A549 (cell line): ENCODE data around the gene LIN9. TPM values are rescaled to one million over a fixed set of nuclear protein-coding genes. Genes with fewer than 3 reads are reported as not detected.

Experiments used
- ATAC-seq, 2 experiments: fragments of 200-7000 bp in 1 of 2; fragments of >200 bp in 1 of 2; cut with Nextera tagmentation in 1 of 2; cut with Tn5 transposase in 1 of 2; 3 replicates each; pipeline versions ENCODE4 v1.8.0 to v1.9.1; 2018 to 2020; ENCODE audit warnings: mild to moderate bottlenecking in 1 of 2, moderate library complexity in 1 of 2
- CTCF ChIA-PET: fragments of 300-600 bp; sonication (Branson Sonifier 250); formaldehyde crosslinking; extraction: SDS; loops from one replicate; lab custom pipeline; 2021; ENCODE audit warnings: antibody characterized with exemption, inconsistent platforms; lab: Yijun Ruan, JAX
- POLR2A ChIA-PET: fragments of 350-600 bp; formaldehyde crosslinking; extraction: SDS; loops from one replicate; lab custom pipeline; 2021; ENCODE audit warnings: antibody characterized with exemption, inconsistent platforms; lab: Yijun Ruan, JAX
- DNase-seq, 2 experiments: peaks; one replicate each; pipeline versions ENCODE4 v3.0.0 to v3.0.0-alpha.2; 2011 to 2016; ENCODE audit warnings: low read depth in 1 of 2, low spot score in 1 of 2
- FAIRE-seq: peaks from 2 replicates; lab custom pipeline; 2011; peaks lifted over from hg19 to GRCh38; lab: Jason Lieb, UNC
- H3K27ac ChIP-seq, 2 experiments: fragments of >200 bp; sonication (Bioruptor Twin); formaldehyde crosslinking; 3 replicates each; pipeline ENCODE4 v1.5.1; 2016 to 2017
- H3K4me1 ChIP-seq: fragments of >200 bp; sonication (Bioruptor Twin); formaldehyde crosslinking; 3 replicates; pipeline ENCODE4 v1.6.1; 2016
- H3K4me2 ChIP-seq: fragments of >200 bp; sonication (Bioruptor Twin); formaldehyde crosslinking; 3 replicates; pipeline ENCODE4 v1.6.1; 2016
- H3K4me3 ChIP-seq: fragments of >200 bp; sonication (Bioruptor Twin); formaldehyde crosslinking; 3 replicates; pipeline ENCODE4 v1.5.1; 2016
- H3K9me3 ChIP-seq: fragments of >200 bp; sonication (Bioruptor Twin); formaldehyde crosslinking; 3 replicates; pipeline ENCODE4 v1.6.1; 2016
- CBX2 ChIP-seq: fragments of 200-600 bp; sonication (generic); IDR thresholded peaks from 2 replicates; pipeline ENCODE4 v1.6.1; 2016; ENCODE audit warnings: low read depth, mild to moderate bottlenecking, borderline replicate concordance
- CBX8 ChIP-seq: fragments of 200-600 bp; sonication (generic); IDR thresholded peaks from 2 replicates; pipeline ENCODE4 v1.6.1; 2016
- CEBPB ChIP-seq, 2 experiments: fragments of >200 bp in 1 of 2; sonication (Bioruptor Twin) in 1 of 2; formaldehyde crosslinking in 1 of 2; IDR thresholded peaks; 2 replicates each; pipeline ENCODE4 v1.6.1; 2012 to 2016
- CHD4 ChIP-seq: fragments of 200-600 bp; sonication (generic); IDR thresholded peaks from 2 replicates; pipeline ENCODE4 v1.6.1; 2016; ENCODE audit warnings: antibody characterized with exemption, mild to moderate bottlenecking, borderline replicate concordance
- ESRRA ChIP-seq: fragments of 150-350 bp; IDR thresholded peaks from 2 replicates; pipeline ENCODE4 v1.6.1; 2014; ENCODE audit warnings: mild to moderate bottlenecking, low read length, borderline replicate concordance
- HES2 ChIP-seq: fragments of >200 bp; sonication (Bioruptor Twin); formaldehyde crosslinking; IDR thresholded peaks from 2 replicates; pipeline ENCODE4 v1.6.1; 2016
- HOXA7 ChIP-seq: fragments of 250-450 bp; sonication (Bioruptor Pico); IDR thresholded peaks from 2 replicates; pipeline ENCODE4 v1.5.0; 2020; ENCODE audit warnings: mild to moderate bottlenecking, moderate library complexity
- HOXB13 ChIP-seq: fragments of 250-450 bp; sonication (Bioruptor Pico); IDR thresholded peaks from 2 replicates; pipeline ENCODE4 v1.5.0; 2020; ENCODE audit warnings: low read depth, mild to moderate bottlenecking, moderate library complexity
- HOXB5 ChIP-seq: fragments of 250-450 bp; sonication (Bioruptor Pico); IDR thresholded peaks from 2 replicates; pipeline ENCODE4 v1.5.0; 2020; ENCODE audit warnings: mild to moderate bottlenecking, moderate library complexity
- JUN ChIP-seq, 2 experiments: fragments of >200 bp; sonication (Bioruptor Twin); formaldehyde crosslinking; IDR thresholded peaks; 2 replicates in 1 of 2; 3 replicates in 1 of 2; pipeline ENCODE4 v1.6.1; 2016 to 2017
- KDM5A ChIP-seq: fragments of 200-600 bp; sonication (generic); IDR thresholded peaks from 2 replicates; pipeline ENCODE4 v1.6.1; 2016; ENCODE audit warnings: antibody characterized with exemption, mild to moderate bottlenecking
- MAFK ChIP-seq: fragments of 450-650 bp; IDR thresholded peaks from 2 replicates; pipeline ENCODE4 v1.6.1; 2014; ENCODE audit not compliant: partially characterized antibody
- MAZ ChIP-seq: fragments of 150-350 bp; IDR thresholded peaks from 2 replicates; pipeline ENCODE4 v1.6.1; 2014; ENCODE audit warnings: antibody characterized with exemption, low read depth, low read length, borderline replicate concordance
- MYC ChIP-seq: IDR thresholded peaks from 2 replicates; pipeline ENCODE4 v1.6.1; 2012; ENCODE audit warnings: mild to moderate bottlenecking, inconsistent platforms, low read length, improper control_type of control experiment, borderline replicate concordance
- NFE2L2 ChIP-seq: fragments of 150-350 bp; conservative IDR thresholded peaks from 2 replicates; pipeline ENCODE4 v1.6.1; 2014; ENCODE audit warnings: low read length
- NPAS2 ChIP-seq: fragments of 250-450 bp; sonication (Bioruptor Pico); IDR thresholded peaks from 2 replicates; pipeline ENCODE4 v1.8.0; 2022; ENCODE audit warnings: mild to moderate bottlenecking, moderate library complexity, borderline replicate concordance
- PHF8 ChIP-seq: fragments of 200-600 bp; sonication (generic); IDR thresholded peaks from 2 replicates; pipeline ENCODE4 v1.6.1; 2016; ENCODE audit warnings: low read depth, mild to moderate bottlenecking, antibody characterized with exemption, moderate library complexity, borderline replicate concordance
- POLR2A ChIP-seq: IDR thresholded peaks from 2 replicates; pipeline ENCODE4 v1.6.1; 2012; ENCODE audit warnings: mild to moderate bottlenecking, low read length
- RAD21 ChIP-seq, 2 experiments: fragments of >200 bp in 1 of 2; sonication (Bioruptor Twin) in 1 of 2; formaldehyde crosslinking in 1 of 2; IDR thresholded peaks in 1 of 2; conservative IDR thresholded peaks in 1 of 2; 2 replicates in 1 of 2; 3 replicates in 1 of 2; pipeline ENCODE4 v1.6.1; 2012 to 2018; ENCODE audit warnings: inconsistent platforms in 1 of 2
- SMC3 ChIP-seq: fragments of >200 bp; sonication (Bioruptor Twin); formaldehyde crosslinking; IDR thresholded peaks from 3 replicates; pipeline ENCODE4 v1.6.1; 2018; ENCODE audit warnings: inconsistent platforms
- TFCP2L1 ChIP-seq: fragments of 250-450 bp; sonication (Bioruptor Pico); IDR thresholded peaks from 2 replicates; pipeline ENCODE4 v1.5.0; 2021; ENCODE audit warnings: mild to moderate bottlenecking
- ZFP36 ChIP-seq: fragments of 450-650 bp; IDR thresholded peaks from 2 replicates; pipeline ENCODE4 v1.6.1; 2014; ENCODE audit warnings: borderline replicate concordance; ENCODE audit not compliant: partially characterized antibody
- WGBS: methylation state at CpG from one replicate; pipeline ENCODE4 v1.1.6; 2017; ENCODE audit errors: missing lambda C conversion rate; 5-methylcytosine and 5-hydroxymethylcytosine counted together
- polyA plus RNA-seq, 4 experiments: library from polyadenylated mRNA; depleted of rRNA in 3 of 4; stranded (reverse); fragments of >200 nt; fragmentation: RNase III in 1 of 4; extraction: RNeasy Plus Mini Kit Qiagen cat#74134 plus additional on column Dnase treatment in 1 of 4; gene quantifications; 2 replicates in 3 of 4; 3 replicates in 1 of 4; pipeline ENCODE4 v1.2.3, GENCODE V29; 2011 to 2017
- TF ChIP-seq, protein P1 (sequence below): fragments of >200 bp; sonication (Bioruptor Twin); formaldehyde crosslinking; IDR thresholded peaks from 3 replicates; pipeline ENCODE4 v1.6.1; 2016
- TF ChIP-seq, protein P2 (sequence below): fragments of 450-650 bp; IDR thresholded peaks from 2 replicates; pipeline ENCODE4 v1.6.1; 2014; ENCODE audit warnings: antibody characterized with exemption
- TF ChIP-seq, protein P3 (sequence below): fragments of 150-350 bp; IDR thresholded peaks from 2 replicates; pipeline ENCODE4 v1.6.1; 2014; ENCODE audit warnings: low read depth, mild to moderate bottlenecking, low read length

Gene LIN9
- polyA plus RNA-seq, 2 of the 4 experiments (the other 2 are of a cell fraction): 8.3 to 14.7 TPM

GRCh38 chr1:226287587-226287986, 21.4 kb downstream of the LIN9 start:
- POLR2A ChIA-PET: no interaction called here
- FAIRE-seq (no peak), DNase-seq (no peak), ATAC-seq (no peak)
- Histone ChIP-seq H3K4me1 (no peaks in the 10 kb centered on the region), H3K9me3 (no peaks in the 10 kb centered on the region), H3K4me2 (no peak overlapping the region), H3K4me3 (no peak overlapping the region), H3K27ac (no peak overlapping the region)
- 87% methylated on average over 4 of the region's 4 CpGs for WGBS
- CTCF ChIA-PET: interaction anchor here (0.8 to 1.0 kb wide), 4 partner anchors 46 to 540 kb away, joined by 3 to 4 read pairs (median 3); no protein-coding TSS in a partner anchor
- TF ChIP-seq, protein P1, sequence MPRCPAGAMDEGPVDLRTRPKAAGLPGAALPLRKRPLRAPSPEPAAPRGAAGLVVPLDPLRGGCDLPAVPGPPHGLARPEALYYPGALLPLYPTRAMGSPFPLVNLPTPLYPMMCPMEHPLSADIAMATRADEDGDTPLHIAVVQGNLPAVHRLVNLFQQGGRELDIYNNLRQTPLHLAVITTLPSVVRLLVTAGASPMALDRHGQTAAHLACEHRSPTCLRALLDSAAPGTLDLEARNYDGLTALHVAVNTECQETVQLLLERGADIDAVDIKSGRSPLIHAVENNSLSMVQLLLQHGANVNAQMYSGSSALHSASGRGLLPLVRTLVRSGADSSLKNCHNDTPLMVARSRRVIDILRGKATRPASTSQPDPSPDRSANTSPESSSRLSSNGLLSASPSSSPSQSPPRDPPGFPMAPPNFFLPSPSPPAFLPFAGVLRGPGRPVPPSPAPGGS: no peak
- TF ChIP-seq CEBPB (IDR thresholded peaks at IDR 0.05): peak in 1 of 2 experiments; percentile 45; a peak in 3 of 4 replicates
- TF ChIP-seq, all 56 proteins: peak for 1

DNA sequence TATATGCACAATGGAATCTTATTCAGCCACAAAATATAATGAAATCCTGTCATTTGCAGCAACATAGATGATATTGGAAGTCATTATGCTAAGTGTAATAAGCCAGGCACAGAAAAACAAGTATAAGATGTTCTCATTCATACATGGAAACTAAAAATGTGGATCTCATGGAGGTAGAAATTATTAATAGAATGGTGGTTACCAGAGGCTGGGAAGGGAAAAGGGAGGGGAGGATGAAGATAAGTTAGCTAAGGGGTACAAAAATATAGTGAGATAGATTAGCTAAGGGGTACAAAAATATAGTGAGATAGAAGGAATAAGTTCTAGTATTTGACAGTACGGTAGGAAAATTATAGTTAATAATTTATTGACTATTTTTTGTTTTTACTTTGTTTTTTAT, 27.9 kb downstream of the LIN9 start:
- Histone ChIP-seq H3K4me2 (no peak overlapping the region), H3K4me1 (no peaks in the 10 kb centered on the region), H3K27ac (no peak overlapping the region)
- no peak for DNase-seq
- TF ChIP-seq MYC (no peak), RAD21 (conservative IDR thresholded peaks at IDR 0.05 in 1 of 2, IDR thresholded peaks at IDR 0.05 in 1 of 2) (no peak), HOXB5 (CRISPR knock-in tag) (no peak), HES2 (no peak), CBX8 (no peak), CHD4 (no peak)
- TF ChIP-seq, all 56 proteins: peak for 0
- FAIRE-seq: no peak
- WGBS: 94% methylated on average over 1 of the region's 1 CpG
- CTCF ChIA-PET: no interaction called here
- POLR2A ChIA-PET: no interaction called here
- Histone ChIP-seq H3K4me3 (no peak overlapping the region), H3K9me3 (no peaks in the 10 kb centered on the region)
- ATAC-seq: no peak

GRCh38 chr1:226279498-226279897, 29.5 kb downstream of the LIN9 start:
- Histone ChIP-seq H3K4me2 (no peak overlapping the region), H3K9me3 (no peaks in the 10 kb centered on the region), H3K27ac (no peak overlapping the region), H3K4me1 (no peaks in the 10 kb centered on the region), H3K4me3 (no peak overlapping the region)
- 95% methylated on average over 5 of the region's 5 CpGs for WGBS
- ChIA-PET POLR2A (no interaction called here), CTCF (interaction anchor here (1.4 kb wide), 1 partner anchor 10 kb away, joined by 3 read pairs; no protein-coding TSS in a partner anchor)
- DNase-seq (no peak), FAIRE-seq (no peak), ATAC-seq (no peak)
- TF ChIP-seq MYC (no peak), POLR2A (no peak), KDM5A (no peak), MAFK (no peak), TFCP2L1 (CRISPR knock-in tag) (no peak), JUN (IDR thresholded peaks at IDR 0.05) (no peak), HOXB13 (CRISPR knock-in tag) (no peak), PHF8 (no peak), ZFP36 (no peak), HOXA7 (CRISPR knock-in tag) (no peak), NFE2L2 (no peak), MAZ (no peak), SMC3 (no peak), HES2 (no peak), NPAS2 (CRISPR knock-in tag) (no peak), CBX2 (no peak), ESRRA (no peak)
- TF ChIP-seq, protein P2, sequence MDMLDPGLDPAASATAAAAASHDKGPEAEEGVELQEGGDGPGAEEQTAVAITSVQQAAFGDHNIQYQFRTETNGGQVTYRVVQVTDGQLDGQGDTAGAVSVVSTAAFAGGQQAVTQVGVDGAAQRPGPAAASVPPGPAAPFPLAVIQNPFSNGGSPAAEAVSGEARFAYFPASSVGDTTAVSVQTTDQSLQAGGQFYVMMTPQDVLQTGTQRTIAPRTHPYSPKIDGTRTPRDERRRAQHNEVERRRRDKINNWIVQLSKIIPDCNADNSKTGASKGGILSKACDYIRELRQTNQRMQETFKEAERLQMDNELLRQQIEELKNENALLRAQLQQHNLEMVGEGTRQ: no peak
- TF ChIP-seq, protein P3, sequence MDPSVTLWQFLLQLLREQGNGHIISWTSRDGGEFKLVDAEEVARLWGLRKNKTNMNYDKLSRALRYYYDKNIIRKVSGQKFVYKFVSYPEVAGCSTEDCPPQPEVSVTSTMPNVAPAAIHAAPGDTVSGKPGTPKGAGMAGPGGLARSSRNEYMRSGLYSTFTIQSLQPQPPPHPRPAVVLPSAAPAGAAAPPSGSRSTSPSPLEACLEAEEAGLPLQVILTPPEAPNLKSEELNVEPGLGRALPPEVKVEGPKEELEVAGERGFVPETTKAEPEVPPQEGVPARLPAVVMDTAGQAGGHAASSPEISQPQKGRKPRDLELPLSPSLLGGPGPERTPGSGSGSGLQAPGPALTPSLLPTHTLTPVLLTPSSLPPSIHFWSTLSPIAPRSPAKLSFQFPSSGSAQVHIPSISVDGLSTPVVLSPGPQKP: no peak
